HG03066 (cell line): ENCODE data around the gene NAA35.
"Not testable (repeated sequence)": the region's sequence is repeated elsewhere in the genome, so short reads cannot be mapped to it uniquely, and the experiment has no call there.

Experiments used
- ATAC-seq: cut with Tn5 transposase; IDR thresholded peaks from one replicate; pipeline ENCODE4 v1.9.1; 2021; ENCODE audit warnings: low read depth; ENCODE audit not compliant: unreplicated experiment

NAA35 gene

DNA sequence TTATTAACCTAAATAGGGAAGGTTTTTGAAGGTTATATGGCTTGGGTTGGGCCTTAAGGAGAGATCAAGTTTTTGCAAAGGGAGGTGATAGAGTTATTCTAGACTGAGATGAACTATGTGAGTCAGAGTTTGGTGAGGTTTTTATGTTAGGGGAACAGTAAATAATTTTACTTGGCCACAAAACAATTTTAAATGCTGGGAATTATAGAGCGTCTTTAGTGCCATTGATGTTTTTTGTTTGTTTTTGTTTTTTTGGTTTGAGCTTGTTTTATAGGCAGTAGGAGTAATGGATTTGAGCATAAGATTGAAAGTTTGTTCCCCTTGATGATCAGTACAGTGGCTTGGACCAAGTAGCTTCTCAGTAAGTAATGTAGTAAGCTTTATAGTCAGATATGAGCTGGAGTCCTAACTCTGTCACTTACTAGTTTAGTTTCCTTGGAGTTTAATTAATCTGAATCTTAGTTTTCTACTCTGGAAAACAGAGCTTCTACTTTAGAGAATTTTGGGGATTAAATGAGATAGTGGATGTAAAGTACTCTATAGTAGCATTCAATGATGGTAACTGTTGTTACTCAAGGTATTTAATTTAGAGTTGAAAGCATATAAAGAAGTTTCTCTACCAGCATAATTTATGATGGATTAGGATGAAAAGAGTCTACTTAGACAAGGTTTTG lies 2.9 kb downstream of the NAA35 start:
- ATAC-seq: no peak

DNA sequence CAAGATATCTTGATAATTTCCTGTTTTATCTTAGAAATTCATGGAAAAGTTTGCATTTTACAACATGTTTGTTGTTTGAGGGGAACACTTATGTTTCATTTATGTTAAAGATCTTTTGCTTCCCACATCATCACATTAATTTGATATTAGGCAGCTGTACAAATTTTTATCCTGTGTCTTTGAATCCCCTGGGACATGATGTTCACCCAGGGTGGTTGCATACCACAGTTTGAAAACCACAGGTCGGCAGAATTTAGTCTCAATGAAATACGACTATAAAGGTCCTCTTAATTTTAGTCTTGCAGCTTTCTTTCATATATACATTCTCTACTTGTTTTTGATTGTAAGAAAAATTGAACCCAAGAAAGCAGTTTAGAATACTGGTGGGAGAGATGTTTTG lies 3.7 kb downstream of the NAA35 start:
- no peak for ATAC-seq

DNA sequence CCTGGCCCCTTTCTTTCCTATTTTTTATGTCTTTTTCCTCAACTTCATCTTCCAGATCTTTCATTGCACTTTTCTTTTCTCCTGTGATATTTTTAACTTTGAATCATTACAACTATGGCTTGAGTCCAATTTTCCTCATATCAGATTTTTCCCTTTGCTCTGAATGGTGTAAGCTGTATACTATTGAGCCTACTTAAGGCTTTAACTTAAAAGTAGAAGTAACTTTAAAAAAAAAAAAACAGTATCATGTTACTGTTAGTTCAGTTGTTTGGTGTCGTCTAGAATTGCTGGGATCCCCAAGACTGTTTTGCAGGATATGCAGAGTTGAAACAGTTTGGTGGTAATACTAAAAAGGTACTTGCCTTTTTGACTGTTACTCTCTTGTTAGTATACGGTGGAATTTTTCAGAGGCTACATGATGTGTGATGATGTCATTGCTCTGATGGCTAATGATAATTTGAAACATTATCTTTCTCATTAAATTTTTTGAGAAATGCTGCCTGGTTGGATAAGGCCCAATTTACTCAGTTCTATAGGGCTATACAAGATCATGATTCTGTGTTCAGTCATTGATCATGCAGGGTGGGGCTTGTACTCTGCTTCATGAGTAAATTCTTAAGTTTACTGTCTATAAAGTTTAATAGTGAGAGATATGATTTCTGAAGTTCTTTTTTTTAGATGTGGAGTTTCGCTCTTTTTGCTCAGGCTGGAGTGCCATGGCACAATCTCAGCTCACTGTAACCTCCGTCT lies 8.8 kb downstream of the NAA35 start:
- ATAC-seq: no peak

DNA sequence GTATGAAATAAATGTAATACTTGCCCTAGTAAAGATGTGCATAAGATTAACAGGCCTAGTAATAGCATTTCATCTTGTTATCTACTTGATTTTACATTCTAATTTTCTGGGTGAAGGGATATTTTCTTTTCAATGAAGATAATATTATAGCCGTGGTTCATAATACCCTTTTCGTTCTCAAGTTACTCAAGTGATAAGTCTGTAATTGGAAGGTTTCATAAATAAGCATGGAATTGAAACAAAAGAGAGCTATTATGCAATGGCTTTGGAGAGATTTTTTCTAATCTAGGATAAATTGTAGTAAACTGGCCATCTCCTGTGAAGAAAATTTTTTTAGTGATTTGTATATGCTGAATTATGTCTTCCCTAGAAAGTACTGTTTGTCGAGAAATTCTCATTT lies 19.0 kb downstream of the NAA35 start:
- no peak for ATAC-seq

DNA sequence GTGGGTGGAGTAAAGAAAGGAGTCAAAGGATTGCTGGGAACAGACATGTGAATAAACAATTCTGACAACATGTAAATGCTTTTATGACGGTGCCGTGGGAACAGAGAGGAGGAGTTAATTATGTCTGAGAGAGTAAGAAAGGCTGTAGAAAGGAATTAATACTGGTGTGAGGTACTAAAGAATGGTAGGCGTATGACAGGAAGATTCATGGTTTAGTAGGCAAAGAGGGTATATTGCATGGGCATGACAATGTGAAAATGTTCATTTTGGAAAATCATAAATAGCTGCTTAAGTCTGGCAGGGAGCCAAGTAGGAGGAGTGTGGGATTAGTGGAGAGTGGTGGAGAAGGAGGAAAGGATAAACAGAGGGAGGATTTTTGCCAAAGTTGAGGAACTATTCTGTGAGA lies 19.7 kb downstream of the NAA35 start:
- no peak for ATAC-seq

DNA sequence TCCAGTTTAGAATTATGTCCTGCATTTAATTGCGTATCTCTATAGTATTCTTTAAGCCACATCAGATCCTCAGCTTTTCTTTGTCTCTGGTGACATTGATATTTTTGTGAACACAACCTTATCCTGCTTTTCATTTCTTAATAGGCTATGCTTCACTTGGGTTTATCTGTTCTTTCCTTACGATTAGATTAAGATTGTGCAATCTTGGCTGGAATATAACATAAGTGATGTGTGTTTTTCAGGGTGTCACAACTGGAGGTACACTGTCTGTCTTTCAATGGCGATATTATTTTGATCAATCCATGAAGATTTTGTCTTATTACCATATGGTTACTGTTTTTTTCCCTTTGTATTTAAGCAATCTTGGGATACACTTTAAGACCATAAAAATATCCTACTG lies 23.6 kb downstream of the NAA35 start:
- no peak for ATAC-seq

DNA sequence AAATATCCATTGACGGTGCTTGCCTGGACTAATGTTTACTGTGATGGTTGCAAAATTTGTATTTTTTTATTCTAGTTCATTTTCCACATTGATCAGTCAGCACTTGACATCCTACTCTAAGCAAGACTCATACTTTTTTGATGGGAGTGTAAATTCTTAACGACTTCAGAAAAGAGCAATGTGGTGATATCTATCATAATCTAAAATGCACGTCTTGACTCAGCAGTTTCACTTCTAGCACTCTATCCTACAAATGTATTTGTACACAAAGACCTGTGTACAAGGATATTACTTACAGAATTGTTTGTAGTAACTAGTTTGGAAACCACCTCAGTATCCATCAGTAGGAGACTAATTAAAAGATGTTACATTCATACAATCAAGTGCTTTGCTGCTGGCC lies 24.0 kb downstream of the NAA35 start:
- ATAC-seq: no peak

DNA sequence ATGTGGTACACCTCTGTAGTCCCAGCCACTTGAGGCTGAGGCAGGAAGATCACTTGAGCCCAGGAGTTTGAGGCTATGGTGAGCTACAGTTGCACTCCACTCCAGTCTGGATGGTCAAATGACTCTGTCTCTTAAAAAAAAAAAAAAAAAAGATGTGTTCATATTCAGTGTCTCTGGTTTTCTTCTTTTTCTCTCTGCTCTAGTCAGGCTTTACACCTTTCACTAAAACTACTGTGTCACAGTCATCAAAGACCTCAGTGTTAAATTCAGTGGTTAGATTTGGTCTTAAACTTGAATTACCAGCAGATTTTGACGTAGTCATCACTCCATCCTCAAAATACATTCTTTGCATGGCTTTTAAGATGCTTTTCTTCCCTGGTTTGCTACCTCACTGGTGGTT lies 28.8 kb downstream of the NAA35 start:
- no peak for ATAC-seq

DNA sequence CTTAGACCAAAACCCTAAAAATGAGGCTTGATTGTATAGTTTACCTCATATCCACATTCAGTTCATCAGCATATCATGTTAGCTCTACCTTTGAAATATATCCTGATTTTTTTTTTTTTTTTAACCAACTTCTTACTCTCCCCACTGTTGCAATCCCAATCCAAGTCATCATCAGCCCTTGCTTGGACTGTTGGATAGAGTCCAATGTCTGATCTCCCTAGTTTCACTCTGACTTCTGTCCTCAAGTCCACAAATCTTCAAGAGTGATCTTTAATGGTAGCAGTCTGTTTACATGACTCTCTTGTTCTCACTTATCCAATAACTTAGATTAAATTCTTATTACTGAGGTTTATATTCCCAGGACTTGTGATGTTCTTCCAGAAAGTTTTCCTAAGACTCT lies 30.8 kb downstream of the NAA35 start:
- ATAC-seq: no peak

DNA sequence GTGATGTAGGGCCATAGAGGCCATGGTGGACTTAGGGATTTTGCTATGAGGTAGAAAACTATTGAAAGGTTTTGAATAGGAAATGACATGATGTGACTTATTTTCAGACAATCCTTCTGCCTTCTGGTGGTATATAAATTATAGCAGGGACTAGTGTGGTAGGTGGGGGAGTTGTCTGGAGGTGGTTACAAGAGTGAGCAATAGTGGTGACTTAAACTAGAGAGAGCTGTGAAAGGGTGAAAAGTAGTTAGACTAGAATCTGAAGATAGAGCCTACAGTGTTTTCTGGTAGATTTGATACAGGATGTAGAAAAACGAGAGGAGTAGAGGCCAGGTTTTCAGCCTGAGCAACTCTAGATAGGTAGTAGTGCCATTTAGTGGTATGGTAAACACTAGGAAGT lies 32.3 kb downstream of the NAA35 start:
- no peak for ATAC-seq

DNA sequence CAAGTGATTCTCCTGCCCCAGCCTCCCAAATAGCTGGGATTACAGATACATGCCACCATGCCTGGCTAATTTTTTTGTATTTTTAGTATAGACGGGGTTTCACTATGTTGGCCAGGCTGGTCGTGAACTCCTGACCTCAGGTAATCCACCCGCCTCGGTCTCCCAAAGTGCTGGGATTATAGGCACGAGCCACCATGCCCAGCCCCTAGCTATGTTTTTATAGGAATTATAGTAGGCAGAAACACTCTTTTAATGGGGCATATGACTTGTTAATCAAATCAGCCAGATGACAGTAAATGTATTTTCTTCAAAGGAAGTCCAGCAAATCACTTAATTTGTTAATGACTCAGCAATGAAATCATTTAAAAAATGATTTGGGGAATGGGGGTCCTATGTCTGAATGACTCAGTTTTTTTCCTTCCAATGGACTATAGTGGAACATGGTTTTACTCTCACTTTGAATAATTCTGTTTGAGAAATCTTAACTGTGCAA lies 33.2 kb downstream of the NAA35 start:
- not testable (repeated sequence) for ATAC-seq

DNA sequence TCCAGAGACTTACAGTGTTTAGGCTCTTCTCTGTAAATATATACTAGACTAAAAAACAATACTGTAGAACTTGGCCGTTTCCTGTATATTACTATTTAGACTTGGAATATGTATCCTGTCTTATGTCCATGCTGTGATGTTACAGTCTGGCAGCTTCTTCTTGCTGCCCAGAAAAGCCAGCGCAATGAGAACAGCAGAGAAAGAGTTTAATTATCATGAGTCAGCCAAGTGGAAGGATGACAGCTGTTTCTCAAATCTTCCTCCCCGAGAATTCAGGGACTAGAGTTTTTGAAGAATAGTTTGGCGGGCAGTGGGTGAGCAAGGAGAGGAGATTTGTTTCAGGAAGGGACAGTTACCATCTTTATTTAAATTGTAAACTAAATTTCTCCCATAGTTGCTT lies 37.5 kb downstream of the NAA35 start:
- no peak for ATAC-seq

DNA sequence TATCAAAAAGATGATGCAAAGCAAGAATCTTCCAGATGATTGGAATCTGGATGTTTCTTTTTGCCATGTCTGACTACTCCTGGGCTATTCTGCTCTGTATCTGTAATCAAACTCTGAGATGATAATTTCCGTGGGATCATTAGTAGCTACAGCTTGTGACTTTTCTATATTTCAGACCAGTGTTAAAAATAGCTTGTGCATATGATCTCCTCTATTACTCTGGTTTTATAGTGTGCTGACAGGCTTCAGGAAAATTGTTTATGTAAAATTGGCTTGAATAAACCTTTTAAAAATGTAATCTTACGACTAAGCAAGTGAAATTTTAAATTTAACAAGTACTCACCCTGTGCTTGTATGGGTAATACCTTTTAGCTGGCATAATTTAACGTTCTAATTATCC lies 40.4 kb downstream of the NAA35 start:
- no peak for ATAC-seq

DNA sequence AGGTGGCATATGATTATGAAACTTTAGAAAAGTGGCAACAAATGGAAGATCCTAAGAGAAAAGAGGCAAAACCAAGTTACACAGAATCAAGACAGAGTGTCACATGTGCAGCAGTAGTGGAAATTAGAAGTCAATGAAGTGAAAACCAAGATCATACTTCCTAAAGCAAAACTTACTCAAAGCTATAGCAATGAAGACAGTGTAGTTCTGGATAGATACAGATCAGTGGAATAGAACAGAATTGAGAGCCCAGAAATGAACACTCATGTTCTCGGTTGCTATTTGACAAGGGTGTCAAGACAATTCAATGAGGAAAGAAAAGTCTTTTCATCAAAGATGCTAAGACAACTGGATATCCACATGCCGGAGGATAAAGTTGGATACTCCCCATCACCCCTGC lies 43.5 kb downstream of the NAA35 start:
- no peak for ATAC-seq

DNA sequence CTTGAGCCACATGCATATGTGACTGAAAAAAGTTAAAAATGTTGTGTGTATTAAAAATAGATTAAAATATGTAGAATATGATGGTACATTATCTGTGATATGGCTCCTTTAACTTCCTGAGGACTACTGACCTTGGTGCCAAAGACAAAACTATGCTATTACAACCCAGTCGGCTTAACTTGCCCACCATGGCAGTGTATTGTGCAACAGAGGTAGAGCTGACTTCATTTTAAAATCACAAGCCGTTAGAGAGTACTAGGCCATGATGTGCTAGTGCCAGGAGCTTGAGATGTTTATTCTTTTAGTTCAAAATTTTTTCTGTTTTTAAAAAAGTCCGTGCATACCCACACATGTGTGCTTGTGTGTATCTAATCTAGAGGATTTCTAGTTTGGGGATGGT lies 46.3 kb downstream of the NAA35 start:
- ATAC-seq: no peak

DNA sequence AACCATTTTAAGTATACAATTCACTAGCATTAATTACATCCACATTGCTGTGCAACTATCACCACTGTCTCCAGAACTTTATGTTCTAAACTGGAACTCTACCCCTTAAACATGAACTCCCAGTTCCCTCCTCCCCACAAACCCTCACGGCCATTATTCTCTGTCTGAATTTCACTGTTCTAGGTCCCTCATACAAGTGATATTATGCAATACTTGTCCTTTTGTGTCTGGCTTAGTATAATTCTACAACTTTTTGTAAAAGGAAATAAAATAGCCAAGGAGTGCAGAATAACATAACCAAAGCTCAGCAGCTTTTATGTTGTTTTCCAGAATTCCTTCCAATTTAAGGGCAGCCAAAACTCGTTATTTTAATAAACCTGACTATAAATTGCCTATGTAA lies 53.2 kb downstream of the NAA35 start:
- ATAC-seq: no peak

DNA sequence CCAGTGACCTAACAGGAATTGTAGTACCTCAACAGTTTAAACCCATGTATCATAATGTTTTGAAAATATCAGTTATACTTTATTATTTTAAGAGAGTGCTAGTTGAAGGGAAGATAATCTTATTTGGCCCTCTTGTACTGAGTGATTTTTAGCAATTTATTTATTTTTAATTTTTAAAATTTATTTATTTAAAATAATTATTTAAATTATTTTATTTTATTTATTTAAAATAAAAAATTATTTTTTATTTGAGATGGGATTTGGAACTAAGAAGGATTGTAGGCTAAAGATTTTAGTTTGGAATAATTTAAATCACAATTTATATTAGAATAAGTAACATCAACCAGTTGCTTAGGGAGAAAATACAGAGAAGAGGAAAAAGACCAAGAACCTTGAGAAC lies 54.2 kb downstream of the NAA35 start:
- ATAC-seq: no peak

DNA sequence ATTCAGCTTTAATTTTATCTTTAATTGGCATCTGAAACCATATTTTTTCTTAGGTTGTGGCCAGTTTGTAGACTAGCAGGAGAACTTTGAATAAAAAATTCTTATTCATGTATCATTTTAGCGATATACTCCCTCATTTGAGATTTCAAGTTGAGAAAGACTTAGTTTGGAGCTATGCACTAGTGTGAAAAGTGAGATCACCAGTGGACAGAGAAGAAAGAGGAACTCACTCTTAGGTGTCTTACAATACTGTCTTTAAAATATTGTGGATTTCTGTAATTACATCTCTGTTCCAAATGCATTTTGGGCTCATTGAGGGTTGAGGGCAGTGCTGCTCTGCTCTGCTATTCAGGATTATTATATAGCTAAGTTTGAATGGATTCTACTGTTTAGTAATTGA lies 54.7 kb downstream of the NAA35 start:
- no peak for ATAC-seq

DNA sequence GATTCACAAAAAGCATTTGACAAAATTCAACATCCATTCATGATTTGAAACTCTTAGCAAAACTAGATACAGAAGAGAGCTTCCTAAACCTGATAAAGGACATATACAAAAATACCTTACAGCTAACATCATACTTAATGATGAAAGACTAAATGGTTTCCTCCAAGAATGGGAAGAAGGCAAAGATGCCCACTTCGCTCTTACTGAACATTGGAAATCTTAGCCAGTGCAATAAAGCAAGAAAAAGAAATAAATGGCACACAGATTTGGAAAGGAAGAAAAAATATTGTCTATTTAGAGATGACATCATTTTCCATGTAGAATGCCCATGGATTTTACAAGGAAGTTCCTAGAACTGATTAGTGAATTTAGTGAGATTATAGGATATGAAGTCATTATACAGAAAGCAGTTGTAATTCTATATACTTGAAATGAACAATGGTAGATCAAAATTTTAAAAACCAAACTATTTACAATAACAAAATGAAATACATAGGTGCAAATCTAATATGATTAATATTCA lies 64.4 kb downstream of the NAA35 start:
- ATAC-seq: no peak

DNA sequence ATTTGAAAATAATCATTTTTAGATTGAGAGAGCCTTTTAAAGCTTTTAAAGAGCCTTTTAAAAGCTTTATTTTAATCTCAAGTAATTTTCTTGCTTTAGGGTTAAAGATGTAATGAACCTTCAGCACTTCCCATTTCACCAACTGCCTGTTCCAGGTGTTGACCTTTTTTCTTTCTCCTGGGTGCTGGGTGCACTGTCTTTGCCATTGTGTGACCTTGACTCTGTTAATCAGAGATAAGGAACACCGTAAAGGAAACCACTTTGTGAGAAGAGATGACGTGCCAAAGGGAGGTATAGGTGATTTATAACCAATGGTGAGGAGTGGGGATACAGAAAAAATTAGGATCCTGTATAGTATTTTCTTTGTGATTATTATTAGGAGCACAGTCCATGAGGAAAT lies 68.2 kb downstream of the NAA35 start:
- ATAC-seq: no peak

DNA sequence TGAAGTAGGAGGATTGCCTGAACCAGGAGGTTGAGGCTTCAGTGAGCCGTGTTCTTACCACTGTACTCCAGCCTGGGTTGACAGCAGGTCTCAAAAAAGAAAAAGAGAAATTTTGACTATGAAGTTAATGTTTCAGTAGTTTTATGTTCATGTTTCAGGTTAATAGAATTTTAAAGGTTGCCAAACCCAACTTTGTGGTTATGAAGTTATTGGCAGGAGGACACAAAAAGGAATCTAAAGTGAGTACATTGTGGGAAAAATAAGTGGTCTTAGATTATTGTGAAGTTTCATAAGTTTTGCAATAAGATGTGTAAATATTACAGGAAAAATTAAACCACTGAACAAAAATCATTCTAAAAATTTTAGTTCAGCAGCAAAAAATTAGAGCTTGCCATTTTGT lies 79.8 kb downstream of the NAA35 start:
- ATAC-seq: no peak

DNA sequence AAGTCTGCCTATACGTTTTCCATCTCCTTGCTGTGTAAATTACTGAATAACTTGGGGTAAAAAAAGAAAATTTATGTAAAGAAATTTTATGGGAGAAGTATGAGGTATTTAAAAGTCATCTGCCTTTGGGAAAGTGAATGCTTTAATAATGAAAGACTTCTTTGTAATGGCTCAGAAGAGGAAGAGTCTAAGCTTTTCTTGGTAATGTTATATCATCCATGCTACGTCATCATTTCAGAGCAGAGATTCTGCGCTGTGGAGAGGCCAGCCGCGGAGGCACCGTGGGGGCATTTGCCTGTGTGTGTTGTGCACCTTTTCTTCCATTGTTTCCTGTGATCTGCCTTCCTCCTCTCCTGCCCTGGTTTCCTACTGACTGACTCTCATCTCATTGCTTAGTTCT lies 80.2 kb downstream of the NAA35 start:
- no peak for ATAC-seq
